NOMO-1 treated with dmso at 0.1 percent for 144 hours (cell line): Measurements from ENCODE around the gene NME9.
"Not testable (repeated sequence)": the region's sequence is repeated elsewhere in the genome, so short reads cannot be mapped to it uniquely, and the experiment has no call there.

Experiments used
- DNase-seq: peaks from one replicate; lab custom pipeline; 2025; ENCODE audit not compliant: unreplicated experiment; lab: John Stamatoyannopoulos, UW

NME9 gene

GRCh38 chr3:138329127-138329983 is at the start of gene NME9:
TSS of gene NME9 (minus strand) at chr3:138329851. CDS start at chr3:138329335, 516 bp downstream.
- DNase-seq = peak; percentile 77

- no peak for DNase-seq
Measured at GRCh38 chr3:138378990-138379389, 49.3 kb upstream of the NME9 start.

- no peak for DNase-seq
Measured at GRCh38 chr3:138378331-138378730, 48.7 kb upstream of the NME9 start.

- DNase-seq = no peak
Measured at GRCh38 chr3:138377804-138378203, 48.2 kb upstream of the NME9 start.

GRCh38 chr3:138377212-138377611 is 47.6 kb upstream of the NME9 start:
- not testable (repeated sequence) for DNase-seq

GRCh38 chr3:138376663-138377062 is 47.0 kb upstream of the NME9 start:
- DNase-seq = no peak

- DNase-seq = no peak
Measured at GRCh38 chr3:138375447-138375846, 45.8 kb upstream of the NME9 start.

GRCh38 chr3:138374573-138375134 is 45.0 kb upstream of the NME9 start:
- DNase-seq = no peak

GRCh38 chr3:138373736-138374094 is 44.1 kb upstream of the NME9 start:
- DNase-seq = no peak

- no peak for DNase-seq
Measured at GRCh38 chr3:138373087-138373735, 43.6 kb upstream of the NME9 start.

- peak; percentile 75 for DNase-seq
Measured at GRCh38 chr3:138371070-138371965, 41.7 kb upstream of the NME9 start.

GRCh38 chr3:138370321-138370720 is 40.7 kb upstream of the NME9 start:
- no peak for DNase-seq

- no peak for DNase-seq
Measured at GRCh38 chr3:138369151-138369900, 39.7 kb upstream of the NME9 start.

GRCh38 chr3:138367911-138368310 is 38.3 kb upstream of the NME9 start:
- no peak for DNase-seq

- no peak for DNase-seq
Measured at GRCh38 chr3:138367326-138367850, 37.7 kb upstream of the NME9 start.

GRCh38 chr3:138366006-138366759 is 36.5 kb upstream of the NME9 start:
- no peak for DNase-seq

GRCh38 chr3:138365253-138365555 is 35.6 kb upstream of the NME9 start:
- no peak for DNase-seq

- no peak for DNase-seq
Measured at GRCh38 chr3:138364356-138365252, 35.0 kb upstream of the NME9 start.

GRCh38 chr3:138363322-138363721 is 33.7 kb upstream of the NME9 start:
- DNase-seq = no peak
